Measurements from ENCODE around the gene ADGRG6. TPM values are rescaled to one million over a fixed set of nuclear protein-coding genes. Genes with fewer than 3 reads are reported as not detected.

Gene ADGRG6
- total RNA-seq, 1 experiment from 2014 or later = 98.7 TPM

GRCh38 chr6:142300758-142301650 is 803 bp upstream of the ADGRG6 start:
- intact Hi-C loops (cut with micrococcal nuclease; ENCODE audit: unreplicated experiment) = loop anchor here (2.0 kb wide), 1 partner anchor 144 kb away; no protein-coding TSS in a partner anchor
- peak overlapping the region; percentile 87 for H3K27ac Mint-ChIP-seq (ENCODE audit: unreplicated experiment)

DNA sequence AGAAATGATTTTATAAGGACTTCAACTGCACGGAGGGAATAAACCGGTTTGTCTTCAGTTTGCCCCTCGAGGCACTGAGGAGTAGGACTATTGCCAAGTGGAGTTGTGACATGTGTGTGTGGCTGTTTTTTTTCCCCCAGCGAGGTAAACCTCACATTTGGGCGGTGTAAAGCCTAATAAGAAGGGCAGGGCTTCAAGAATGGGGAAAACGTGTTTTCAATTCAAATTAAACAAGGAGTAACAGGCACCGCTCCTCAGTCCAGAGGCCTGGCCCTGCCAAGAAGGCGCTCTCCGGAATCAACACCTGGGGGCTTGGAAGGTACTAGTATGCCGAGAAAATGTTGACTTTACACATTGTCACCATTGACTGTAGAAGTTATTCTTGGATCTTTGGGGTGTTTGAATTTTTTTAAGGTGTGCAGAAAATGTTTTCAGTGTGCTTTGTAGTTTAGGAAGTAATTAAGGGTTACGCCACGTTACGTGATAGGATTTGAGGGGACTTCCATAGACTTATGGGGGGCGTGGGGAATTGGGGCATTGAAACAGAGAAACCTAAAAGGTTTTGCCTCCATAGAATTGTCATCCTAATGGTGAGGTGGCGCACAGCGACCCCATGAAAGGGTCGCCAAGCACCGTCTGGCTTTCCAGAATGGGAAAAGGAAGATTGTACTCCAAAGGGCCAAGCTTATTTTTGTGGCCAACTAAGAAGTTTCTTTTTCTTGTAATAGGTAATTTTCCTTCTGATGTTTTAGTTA is 791 bp downstream of the ADGRG6 start:
- H3K36me3 Mint-ChIP-seq (ENCODE audit: insufficient read depth, unreplicated experiment) = peaks cover 11% of the 10 kb centered on the region
- no peak for TF ChIP-seq CTCF (IDR thresholded peaks at IDR 0.05; ENCODE audit: insufficient read depth in 1 of 2, low read depth in 1 of 2, low read length in 1 of 2, severe bottlenecking in 1 of 2, unreplicated experiment in 1 of 2)
- POLR2A ChIA-PET = interaction anchor here (1.1 to 2.1 kb wide), 2 partner anchors 11 to 73 kb away, joined by 4 to 8 read pairs; no protein-coding TSS in a partner anchor
- H3K4me1 ChIP-seq = peaks cover 63% of the 10 kb centered on the region
- H3K27ac Mint-ChIP-seq (ENCODE audit: unreplicated experiment) = peak overlapping the region; percentile 87
- H3K9me3 ChIP-seq = no peaks in the 10 kb centered on the region
- H3K9me3 Mint-ChIP-seq (ENCODE audit: unreplicated experiment) = no peaks in the 10 kb centered on the region
- intact Hi-C loops (cut with micrococcal nuclease; ENCODE audit: unreplicated experiment) = loop anchor here (1.0 kb wide), 3 partner anchors 21 to 86 kb away; no protein-coding TSS in a partner anchor
- no peaks in the 10 kb centered on the region for H3K27me3 ChIP-seq (replicated peaks; ENCODE audit: control insufficient read depth, insufficient read depth, low read length)
- peak; percentile 64 to 69 for DNase-seq
- peaks cover 40% of the 10 kb centered on the region for H3K4me1 Mint-ChIP-seq (ENCODE audit: low read depth, unreplicated experiment)
- TSS peak; percentile 39 for BruUV-seq (replicated peaks)
- H3K36me3 ChIP-seq (ENCODE audit: control insufficient read depth, insufficient read depth, low read length) = no peaks in the 10 kb centered on the region
- H3K27me3 Mint-ChIP-seq (ENCODE audit: insufficient read depth, unreplicated experiment) = no peaks in the 10 kb centered on the region
- CTCF ChIA-PET = interaction anchor here (0.7 kb wide), 1 partner anchor 20 kb away, joined by 3 read pairs; no protein-coding TSS in a partner anchor
- peak overlapping the region; percentile 68 for H3K4me3 ChIP-seq (ENCODE audit: low read depth, low read length)
- peak overlapping the region; percentile 92 for H3K4me3 Mint-ChIP-seq (ENCODE audit: unreplicated experiment)

More at GRCh38 chr6:142300758-142301650, 803 bp upstream of the ADGRG6 start:
- CTCF ChIA-PET = interaction anchor here (0.6 to 2.1 kb wide), 8 partner anchors 22 to 86 kb away, joined by 3 to 16 read pairs (median 4); no protein-coding TSS in a partner anchor
- Histone ChIP-seq H3K4me1 (peaks cover 63% of the 10 kb centered on the region), H3K9me3 (no peaks in the 10 kb centered on the region), H3K36me3 (ENCODE audit: control insufficient read depth, insufficient read depth, low read length) (no peaks in the 10 kb centered on the region), H3K27me3 (replicated peaks; ENCODE audit: control insufficient read depth, insufficient read depth, low read length) (no peaks in the 10 kb centered on the region), H3K4me3 (ENCODE audit: low read depth, low read length) (peak overlapping the region; percentile 68)
- BruUV-seq (replicated peaks) = TSS peak; percentile 56
- peaks cover 43% of the 10 kb centered on the region for H3K4me1 Mint-ChIP-seq (ENCODE audit: low read depth, unreplicated experiment)
- POLR2A ChIA-PET = interaction anchor here (0.9 to 2.1 kb wide), 3 partner anchors 9 to 86 kb away, joined by 3 to 8 read pairs (median 4); no protein-coding TSS in a partner anchor
- no peak for DNase-seq
- H3K27me3 Mint-ChIP-seq (ENCODE audit: insufficient read depth, unreplicated experiment) = no peaks in the 10 kb centered on the region
- TF ChIP-seq CTCF (IDR thresholded peaks at IDR 0.05; ENCODE audit: insufficient read depth in 1 of 2, low read depth in 1 of 2, low read length in 1 of 2, severe bottlenecking in 1 of 2, unreplicated experiment in 1 of 2) = no peak
- H3K36me3 Mint-ChIP-seq (ENCODE audit: insufficient read depth, unreplicated experiment) = peaks cover 5% of the 10 kb centered on the region
- no peaks in the 10 kb centered on the region for H3K9me3 Mint-ChIP-seq (ENCODE audit: unreplicated experiment)
- peak overlapping the region; percentile 92 for H3K4me3 Mint-ChIP-seq (ENCODE audit: unreplicated experiment)

- POLR2A ChIA-PET = no interaction called here
- Histone ChIP-seq H3K36me3 (ENCODE audit: control insufficient read depth, insufficient read depth, low read length) (no peaks in the 10 kb centered on the region), H3K9me3 (no peaks in the 10 kb centered on the region), H3K4me1 (peaks cover 63% of the 10 kb centered on the region), H3K27me3 (replicated peaks; ENCODE audit: control insufficient read depth, insufficient read depth, low read length) (no peaks in the 10 kb centered on the region), H3K4me3 (ENCODE audit: low read depth, low read length) (peak overlapping the region; percentile 68)
- H3K27ac Mint-ChIP-seq (ENCODE audit: unreplicated experiment) = peak overlapping the region; percentile 87
- H3K9me3 Mint-ChIP-seq (ENCODE audit: unreplicated experiment) = no peaks in the 10 kb centered on the region
- peak overlapping the region; percentile 92 for H3K4me3 Mint-ChIP-seq (ENCODE audit: unreplicated experiment)
- peaks cover 11% of the 10 kb centered on the region for H3K36me3 Mint-ChIP-seq (ENCODE audit: insufficient read depth, unreplicated experiment)
- H3K4me1 Mint-ChIP-seq (ENCODE audit: low read depth, unreplicated experiment) = peaks cover 36% of the 10 kb centered on the region
- intact Hi-C loops (cut with micrococcal nuclease; ENCODE audit: unreplicated experiment) = no loop called here
- no peak for DNase-seq
- CTCF ChIA-PET = interaction anchor here (0.7 kb wide), 1 partner anchor 20 kb away, joined by 3 read pairs; no protein-coding TSS in a partner anchor
- BruUV-seq (replicated peaks) = no TSS peak
- no peaks in the 10 kb centered on the region for H3K27me3 Mint-ChIP-seq (ENCODE audit: insufficient read depth, unreplicated experiment)
- TF ChIP-seq CTCF (IDR thresholded peaks at IDR 0.05; ENCODE audit: insufficient read depth in 1 of 2, low read depth in 1 of 2, low read length in 1 of 2, severe bottlenecking in 1 of 2, unreplicated experiment in 1 of 2) = no peak
Observed at GRCh38 chr6:142303176-142303533, 1.3 kb downstream of the ADGRG6 start.

All from Caco-2 (cell line).